AG04449 (cell line): ENCODE measurements around the gene IGFBP3.

Experiments used
- CTCF ChIA-PET: fragments of 350-600 bp; formaldehyde crosslinking; extraction: SDS; loops from one replicate; lab custom pipeline; 2021; ENCODE audit warnings: antibody characterized with exemption; lab: Yijun Ruan, JAX
- POLR2A ChIA-PET: fragments of 400-600, 350-600 bp; formaldehyde crosslinking; extraction: SDS; loops from one replicate; lab custom pipeline; 2020; ENCODE audit warnings: antibody characterized with exemption, inconsistent platforms; lab: Yijun Ruan, JAX
- DNase-seq: peaks from one replicate; pipeline ENCODE4 v3.0.0-alpha.2; 2010; ENCODE audit warnings: low read depth, low spot score
- H3K4me3 ChIP-seq: 2 replicates; pipeline ENCODE4 v1.5.1; 2011; ENCODE audit warnings: low read depth, mild to moderate bottlenecking, control low read depth, low read length
- CTCF ChIP-seq: IDR thresholded peaks from one replicate; pipeline ENCODE4 v1.5.1; 2011; ENCODE audit warnings: mild to moderate bottlenecking, moderate library complexity, low read length, control low read depth, inconsistent platforms; ENCODE audit not compliant: insufficient read depth; ENCODE audit errors: missing control alignments

IGFBP3 gene

GRCh38 chr7:45910855-45911254, 10.2 kb downstream of the IGFBP3 start:
- ChIA-PET CTCF (no interaction called here), POLR2A (no interaction called here)
- TF ChIP-seq CTCF, result no peak
- no peak overlapping the region for H3K4me3 ChIP-seq
- DNase-seq, result no peak

GRCh38 chr7:45909561-45909960, 11.5 kb downstream of the IGFBP3 start:
- H3K4me3 ChIP-seq, result no peak overlapping the region
- ChIA-PET CTCF (interaction anchor here (1.4 kb wide), 1 partner anchor 11 kb away, joined by 4 read pairs; no protein-coding TSS in a partner anchor), POLR2A (no interaction called here)
- TF ChIP-seq CTCF, result no peak
- no peak for DNase-seq

- CTCF ChIA-PET, result interaction anchor here (0.7 to 5.9 kb wide), 4 partner anchors 11 to 1185 kb away, joined by 3 to 58 read pairs (median 17); no protein-coding TSS in a partner anchor
- DNase-seq, result no peak
- no peak overlapping the region for H3K4me3 ChIP-seq
- POLR2A ChIA-PET, result no interaction called here
- TF ChIP-seq CTCF, result no peak
These were observed 18.3 kb downstream of the IGFBP3 start for GRCh38 chr7:45902820-45903219.

- ChIA-PET CTCF (interaction anchor here (1.5 to 5.9 kb wide), 3 partner anchors 10 to 21 kb away, joined by 6 to 58 read pairs (median 28); no protein-coding TSS in a partner anchor), POLR2A (no interaction called here)
- no peak for DNase-seq
- TF ChIP-seq CTCF, result no peak
- no peak overlapping the region for H3K4me3 ChIP-seq
These were observed 19.5 kb downstream of the IGFBP3 start for GRCh38 chr7:45901566-45901965.

- TF ChIP-seq CTCF, result no peak
- CTCF ChIA-PET, result interaction anchor here (1.7 to 5.9 kb wide), 3 partner anchors 9 to 25 kb away, joined by 6 to 58 read pairs (median 11); no protein-coding TSS in a partner anchor
- DNase-seq, result no peak
- H3K4me3 ChIP-seq, result no peak overlapping the region
- POLR2A ChIA-PET, result no interaction called here
These were observed 22.9 kb downstream of the IGFBP3 start for GRCh38 chr7:45898222-45898621.

- no peak for DNase-seq
- CTCF ChIA-PET, result interaction anchor here (1.6 to 5.9 kb wide), 4 partner anchors 8 to 26 kb away, joined by 6 to 58 read pairs (median 8); no protein-coding TSS in a partner anchor
These were observed 23.9 kb downstream of the IGFBP3 start for GRCh38 chr7:45897042-45897690.

More at GRCh38 chr7:45897042-45897690, 23.9 kb downstream of the IGFBP3 start:
- no peak for TF ChIP-seq CTCF
- POLR2A ChIA-PET, result no interaction called here
- no peak overlapping the region for H3K4me3 ChIP-seq
